Pulmonary artery endothelial cell (primary cell): ENCODE data around the gene ANKS4B. TPM values are rescaled to one million over a fixed set of nuclear protein-coding genes. Genes with fewer than 3 reads are reported as not detected.
"Not testable (repeated sequence)": the region's sequence is repeated elsewhere in the genome, so short reads cannot be mapped to it uniquely, and the experiment has no call there.

ENCODE experiments used
- DNase-seq: peaks from one replicate; pipeline ENCODE4 v3.0.0-alpha.2; 2011; ENCODE audit warnings: low read depth, low spot score
- total RNA-seq: library from RNA; depleted of rRNA; stranded (reverse); fragments of >200 nt; gene quantifications from 2 replicates; pipeline ENCODE4 v1.2.3, GENCODE V29; 2014

ANKS4B gene
- total RNA-seq: not detected in 2 replicates

GRCh38 chr16:21233521-21234150 is at the start of gene ANKS4B:
Gene ANKS4B, plus strand, starts transcription at chr16:21233699. Its CDS starts 39 bp downstream, at chr16:21233738.
- DNase-seq: no peak

- DNase-seq: no peak
These were observed 49.5 kb upstream of the ANKS4B start for GRCh38 chr16:21183995-21184394.

- DNase-seq: no peak
These were observed 48.7 kb upstream of the ANKS4B start for GRCh38 chr16:21184834-21185233.

- DNase-seq: no peak
These were observed 47.7 kb upstream of the ANKS4B start for GRCh38 chr16:21185659-21186325.

- DNase-seq: no peak
These were observed 47.2 kb upstream of the ANKS4B start for GRCh38 chr16:21186326-21186691.

GRCh38 chr16:21189311-21189710 is 44.2 kb upstream of the ANKS4B start:
- no peak for DNase-seq

GRCh38 chr16:21190013-21190412 is 43.5 kb upstream of the ANKS4B start:
- no peak for DNase-seq

GRCh38 chr16:21190599-21190998 is 42.9 kb upstream of the ANKS4B start:
- no peak for DNase-seq

- DNase-seq: no peak
These were observed 40.5 kb upstream of the ANKS4B start for GRCh38 chr16:21192991-21193390.

GRCh38 chr16:21194771-21195301 is 38.7 kb upstream of the ANKS4B start:
- DNase-seq: no peak

GRCh38 chr16:21195330-21195729 is 38.2 kb upstream of the ANKS4B start:
- not testable (repeated sequence) for DNase-seq

GRCh38 chr16:21197112-21197511 is 36.4 kb upstream of the ANKS4B start:
- no peak for DNase-seq

GRCh38 chr16:21197621-21198020 is 35.9 kb upstream of the ANKS4B start:
- DNase-seq: no peak

- no peak for DNase-seq
These were observed 33.8 kb upstream of the ANKS4B start for GRCh38 chr16:21199607-21200218.

GRCh38 chr16:21203155-21203797 is 30.2 kb upstream of the ANKS4B start:
- no peak for DNase-seq

- no peak for DNase-seq
These were observed 28.2 kb upstream of the ANKS4B start for GRCh38 chr16:21205303-21205702.

- no peak for DNase-seq
These were observed 26.9 kb upstream of the ANKS4B start for GRCh38 chr16:21206550-21206949.

GRCh38 chr16:21208446-21209230 is 24.9 kb upstream of the ANKS4B start:
- no peak for DNase-seq

GRCh38 chr16:21211486-21211885 is 22.0 kb upstream of the ANKS4B start, which contains the start of gene ZP2:
Gene ZP2, minus strand, starts transcription at chr16:21211574. Its CDS starts 27 bp downstream, at chr16:21211547.
- no peak for DNase-seq

GRCh38 chr16:21214086-21214485 is 19.4 kb upstream of the ANKS4B start:
- DNase-seq: no peak

- DNase-seq: no peak
These were observed 16.4 kb upstream of the ANKS4B start for GRCh38 chr16:21217121-21217520.
